Measurements from ENCODE around the gene HLA-DPA1.
"Not testable (repeated sequence)": the region's sequence is repeated elsewhere in the genome, so short reads cannot be mapped to it uniquely, and the experiment has no call there.

Gene HLA-DPA1

GRCh38 chr6:33064723-33065122 lies 8.7 kb downstream of the HLA-DPA1 start:
- TF ChIP-seq POLR2A (IDR thresholded peaks at IDR 0.05; ENCODE audit: low read depth, low read length): no peak
- FAIRE-seq: peak; percentile 38
- no peak for DNase-seq (ENCODE audit: insufficient read length, low spot score)

DNA sequence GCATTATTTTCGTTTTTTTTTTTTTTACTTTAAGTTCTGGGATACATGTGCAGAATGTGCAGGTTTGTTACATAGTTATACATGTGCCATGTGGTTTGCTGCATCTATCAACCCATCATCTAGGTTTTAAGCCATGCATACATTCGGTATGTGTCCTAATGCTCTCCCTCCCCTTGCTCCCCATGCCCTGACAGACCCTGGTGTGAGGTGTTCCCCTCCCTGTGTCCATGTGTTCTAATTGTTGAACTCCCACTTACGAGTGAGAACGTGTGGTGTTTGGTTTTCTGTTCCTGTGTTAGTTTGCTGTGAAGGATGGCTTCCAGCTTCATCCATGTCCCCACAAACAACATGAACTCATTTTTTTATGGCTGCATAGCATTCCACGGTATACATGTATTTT lies 10.0 kb downstream of the HLA-DPA1 start:
- DNase-seq (ENCODE audit: insufficient read length, low spot score); FAIRE-seq: not testable (repeated sequence)

- TF ChIP-seq POLR2A (IDR thresholded peaks at IDR 0.05; ENCODE audit: low read depth, low read length): no peak
- FAIRE-seq (peak; percentile 41), DNase-seq (ENCODE audit: insufficient read length, low spot score) (no peak)
Measured at GRCh38 chr6:33061987-33062386, 11.5 kb downstream of the HLA-DPA1 start.

GRCh38 chr6:33057222-33058150 lies 16.0 kb downstream of the HLA-DPA1 start:
- no peak for TF ChIP-seq POLR2A (IDR thresholded peaks at IDR 0.05; ENCODE audit: low read depth, low read length)
- DNase-seq (ENCODE audit: insufficient read length, low spot score) (no peak), FAIRE-seq (no peak)

DNA sequence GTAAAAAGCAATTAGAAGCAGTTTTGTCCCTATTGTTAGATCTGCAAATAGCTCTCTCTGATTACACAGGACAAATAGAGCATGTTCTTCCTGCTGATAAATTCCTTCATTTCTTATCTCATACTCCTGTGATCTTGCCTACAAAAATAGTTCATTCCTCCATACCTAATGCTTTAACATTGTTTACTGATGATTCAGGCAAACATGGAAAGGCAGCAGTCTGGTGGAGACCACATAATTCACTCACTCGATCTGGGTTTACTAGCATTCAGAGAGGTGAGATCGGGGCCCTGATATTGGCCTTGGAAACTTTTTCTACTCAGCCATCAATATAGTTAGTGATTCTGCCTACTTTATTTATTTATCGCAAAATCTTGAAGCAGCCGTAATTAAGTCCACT lies 20.2 kb downstream of the HLA-DPA1 start:
- DNase-seq (ENCODE audit: insufficient read length, low spot score): no peak
- no peak for TF ChIP-seq POLR2A (IDR thresholded peaks at IDR 0.05; ENCODE audit: low read depth, low read length)
- no peak for FAIRE-seq

- no peak for DNase-seq (ENCODE audit: insufficient read length, low spot score)
- no peak for FAIRE-seq
- no peak for TF ChIP-seq POLR2A (IDR thresholded peaks at IDR 0.05; ENCODE audit: low read depth, low read length)
Measured at GRCh38 chr6:33052627-33053026, 20.8 kb downstream of the HLA-DPA1 start.

GRCh38 chr6:33050014-33050810 lies 23.2 kb downstream of the HLA-DPA1 start:
- no peak for TF ChIP-seq POLR2A (IDR thresholded peaks at IDR 0.05; ENCODE audit: low read depth, low read length)
- no peak for DNase-seq (ENCODE audit: insufficient read length, low spot score)
- no peak for FAIRE-seq

GRCh38 chr6:33049323-33050013 lies 24.0 kb downstream of the HLA-DPA1 start:
- FAIRE-seq (no peak), DNase-seq (ENCODE audit: insufficient read length, low spot score) (no peak)
- no peak for TF ChIP-seq POLR2A (IDR thresholded peaks at IDR 0.05; ENCODE audit: low read depth, low read length)

GRCh38 chr6:33040157-33040556 lies 33.3 kb downstream of the HLA-DPA1 start:
- FAIRE-seq (no peak), DNase-seq (ENCODE audit: insufficient read length, low spot score) (no peak)
- no peak for TF ChIP-seq POLR2A (IDR thresholded peaks at IDR 0.05; ENCODE audit: low read depth, low read length)

DNA sequence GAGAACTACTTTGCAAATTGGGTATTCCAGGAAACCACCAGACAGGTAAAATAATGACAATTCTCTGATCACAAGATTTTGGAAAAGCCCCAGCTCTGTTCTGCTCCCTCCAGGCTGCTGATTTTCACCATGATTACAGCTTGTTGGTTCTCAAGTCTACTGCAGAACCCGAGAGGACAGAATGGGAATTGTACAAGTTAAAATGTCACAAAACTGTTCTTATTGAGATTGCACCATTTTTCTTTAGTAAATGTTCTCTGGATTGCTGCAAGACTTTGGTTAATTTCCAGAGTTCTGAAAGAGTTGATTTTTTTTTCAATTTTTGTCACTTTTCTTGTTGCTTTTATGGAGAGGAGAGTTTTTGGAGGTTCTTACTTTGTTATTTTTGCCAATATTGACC lies 36.9 kb downstream of the HLA-DPA1 start:
- no peak for FAIRE-seq
- DNase-seq (ENCODE audit: insufficient read length, low spot score): no peak
- TF ChIP-seq POLR2A (IDR thresholded peaks at IDR 0.05; ENCODE audit: low read depth, low read length): no peak

GRCh38 chr6:33034554-33034953 lies 38.9 kb downstream of the HLA-DPA1 start:
- TF ChIP-seq POLR2A (IDR thresholded peaks at IDR 0.05; ENCODE audit: low read depth, low read length): no peak
- DNase-seq (ENCODE audit: insufficient read length, low spot score) (no peak), FAIRE-seq (no peak)

GRCh38 chr6:33030245-33030644 lies 43.2 kb downstream of the HLA-DPA1 start:
- DNase-seq (ENCODE audit: insufficient read length, low spot score) (no peak), FAIRE-seq (no peak)
- no peak for TF ChIP-seq POLR2A (IDR thresholded peaks at IDR 0.05; ENCODE audit: low read depth, low read length)

- DNase-seq (ENCODE audit: insufficient read length, low spot score): no peak
- TF ChIP-seq POLR2A (IDR thresholded peaks at IDR 0.05; ENCODE audit: low read depth, low read length): no peak
- FAIRE-seq: no peak
Measured at GRCh38 chr6:33029328-33030184, 43.9 kb downstream of the HLA-DPA1 start.
